SK-N-DZ (cell line): ENCODE data around the gene ABHD18.
A peak's percentile ranks its signal among the peaks of the same experiment; 100 is the strongest.
"Not testable (repeated sequence)": the region's sequence is repeated elsewhere in the genome, so short reads cannot be mapped to it uniquely, and the experiment has no call there.

Experiments
- DNase-seq: peaks from one replicate; pipeline ENCODE4 v3.0.0-alpha.2; 2015; ENCODE audit warnings: low spot score

The ABHD18 gene

GRCh38 chr4:128061566-128062536 is 96.6 kb downstream of the ABHD18 start:
- DNase-seq: peak; percentile 60

- not testable (repeated sequence) for DNase-seq
Measured at GRCh38 chr4:128066453-128066820, 101.2 kb downstream of the ABHD18 start.

- DNase-seq: no peak
Measured at GRCh38 chr4:128068918-128069317, 103.7 kb downstream of the ABHD18 start.

GRCh38 chr4:128076464-128076863 is 111.3 kb downstream of the ABHD18 start:
- DNase-seq: no peak
